NT2/D1 (cell line): ENCODE measurements around the gene TCF4.

Experiments used
- SUZ12 ChIP-seq: IDR thresholded peaks from 2 replicates; pipeline ENCODE4 v1.6.1; 2011; ENCODE audit not compliant: insufficient read length, insufficient read depth; ENCODE audit errors: extremely low read depth
- YY1 ChIP-seq: IDR thresholded peaks from 2 replicates; pipeline ENCODE4 v1.6.1; 2011; ENCODE audit not compliant: insufficient read length, insufficient read depth
- ZNF274 ChIP-seq: IDR thresholded peaks from 2 replicates; pipeline ENCODE4 v1.6.1; 2011; ENCODE audit warnings: mild to moderate bottlenecking, low read depth, low read length

DNA sequence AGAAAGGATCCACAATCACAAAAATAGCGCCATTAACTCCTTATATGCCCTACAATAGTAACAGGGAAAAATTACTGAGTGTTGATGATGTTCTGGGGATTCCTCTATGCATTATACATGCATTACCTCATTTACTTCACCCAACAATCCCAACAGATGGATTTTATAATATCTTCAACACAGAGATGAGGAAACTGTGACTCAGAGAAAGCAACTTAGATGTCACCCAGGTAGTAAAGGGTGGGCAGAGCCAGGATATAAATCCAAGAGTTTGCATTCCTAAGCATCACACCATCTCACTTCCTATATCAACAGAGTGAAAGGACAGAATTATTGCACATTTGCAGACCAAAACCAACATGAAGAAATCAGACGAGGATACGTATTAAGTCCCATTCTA lies 144.2 kb downstream of the TCF4 start:
- no peak for TF ChIP-seq SUZ12
- TF ChIP-seq YY1 = no peak
- no peak for TF ChIP-seq ZNF274
